ENCODE measurements around the gene ZNF544.
A peak's percentile ranks its signal among the peaks of the same experiment; 100 is the strongest.

Gene ZNF544

DNA sequence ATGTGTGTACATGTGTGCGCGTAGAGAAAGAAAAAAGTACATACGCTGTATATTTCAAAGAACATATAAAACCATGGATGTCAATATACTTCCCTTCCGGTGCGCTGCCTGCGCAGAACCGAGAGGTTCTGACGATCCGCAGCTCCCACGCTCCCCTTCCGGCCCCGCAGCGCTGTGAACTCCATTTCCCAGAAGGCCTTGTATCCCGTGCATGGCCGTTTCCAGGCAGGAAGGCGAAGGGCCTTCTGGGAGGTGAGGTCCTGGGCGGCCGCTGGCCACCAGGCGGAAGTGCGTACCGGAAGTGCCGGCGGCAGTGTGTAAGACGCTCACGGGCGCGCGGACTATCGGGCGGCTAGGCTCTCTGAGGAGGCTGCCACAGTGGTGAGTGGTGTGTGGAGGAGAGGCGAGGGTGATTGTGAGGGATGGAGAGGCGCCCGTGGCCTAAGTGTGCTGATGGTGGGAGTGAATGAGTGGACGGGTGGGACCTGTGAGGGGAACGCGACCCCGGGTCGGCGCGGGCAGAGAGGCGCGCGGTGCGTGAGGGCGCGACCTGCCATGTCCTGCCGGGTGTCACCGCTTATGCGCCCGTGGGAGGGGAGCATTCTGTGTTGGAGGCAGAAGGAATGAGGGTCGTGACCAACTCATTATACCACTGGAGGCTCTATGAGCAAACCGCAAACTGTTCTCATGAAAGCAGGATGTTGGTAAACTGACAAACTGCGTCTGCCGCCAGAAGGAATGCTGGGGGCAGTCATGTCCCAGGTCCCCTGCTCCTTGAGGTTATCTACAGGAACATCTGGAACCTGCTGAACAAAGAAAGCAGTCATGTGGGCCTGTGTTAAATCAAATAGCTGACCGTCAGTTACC is 76.6 kb downstream of the ZNF544 start, which contains the start of gene ERVK3-1:
Gene ERVK3-1, plus strand, starts transcription at position 313 of the 867 bp plus-strand sequence. CDS start 6,792 bp downstream, outside the sequence.
- DNase-seq (ENCODE audit: low read depth, low spot score): peak; percentile 97

DNA sequence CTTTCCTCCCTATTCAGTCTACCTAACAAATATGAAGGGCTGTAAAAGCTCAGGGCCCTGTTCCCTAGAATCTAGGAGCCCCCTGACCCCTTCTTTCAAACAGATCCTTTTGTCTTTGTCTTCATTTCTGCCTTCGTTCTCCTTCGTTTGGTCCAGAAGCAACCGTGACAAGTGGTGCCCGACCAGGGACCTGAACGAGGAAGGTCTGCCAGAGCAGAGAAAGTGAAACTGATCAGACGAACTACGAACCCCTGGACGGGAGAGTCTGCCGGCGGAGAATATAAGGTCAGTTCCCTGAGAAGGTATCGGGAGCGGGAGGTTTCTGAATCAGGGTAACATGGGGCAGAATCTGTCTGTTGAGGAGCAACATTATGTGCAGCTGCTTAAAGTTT is 77.2 kb downstream of the ZNF544 start:
- no peak for DNase-seq (ENCODE audit: low read depth, low spot score)

DNA sequence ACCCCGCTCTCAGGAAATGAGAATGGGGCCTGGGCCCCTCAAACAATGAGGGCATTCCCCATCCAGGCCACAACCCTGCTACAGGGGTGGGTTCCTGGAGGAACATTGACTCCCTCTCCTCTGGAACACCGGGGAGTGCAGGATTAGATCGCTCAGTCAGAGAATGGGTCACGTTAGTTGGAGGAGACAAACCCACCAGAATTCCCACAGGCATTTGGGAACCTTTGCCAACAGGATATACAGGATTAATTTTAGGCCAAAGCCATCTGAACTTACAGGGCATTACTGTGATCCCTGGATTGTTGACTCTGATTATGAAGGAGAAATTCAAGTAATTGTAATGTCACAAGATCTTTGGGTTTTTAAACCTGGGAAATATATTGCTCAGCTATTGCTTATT is 79.0 kb downstream of the ZNF544 start:
- DNase-seq (ENCODE audit: low read depth, low spot score): no peak

DNA sequence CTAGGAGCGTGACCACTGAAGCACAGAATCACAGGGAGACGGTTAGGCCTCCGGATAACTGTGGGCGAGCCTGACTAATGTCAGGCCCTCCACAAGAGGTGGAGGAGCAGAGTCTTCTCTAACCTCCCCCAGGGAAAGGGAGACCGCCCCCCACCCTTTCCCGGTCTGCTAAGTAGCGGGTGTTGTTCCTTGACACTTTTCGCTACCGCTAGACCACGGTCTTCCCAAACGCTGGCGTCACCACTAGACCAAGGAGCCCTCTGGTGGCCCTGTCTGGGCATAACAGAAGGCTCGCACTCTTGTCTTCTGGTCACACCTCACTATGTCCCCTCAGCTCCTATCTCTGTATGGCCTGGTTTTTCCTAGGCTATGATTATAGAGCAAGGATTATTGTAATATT is 82.0 kb downstream of the ZNF544 start:
- DNase-seq (ENCODE audit: low read depth, low spot score): peak; percentile 70

DNA sequence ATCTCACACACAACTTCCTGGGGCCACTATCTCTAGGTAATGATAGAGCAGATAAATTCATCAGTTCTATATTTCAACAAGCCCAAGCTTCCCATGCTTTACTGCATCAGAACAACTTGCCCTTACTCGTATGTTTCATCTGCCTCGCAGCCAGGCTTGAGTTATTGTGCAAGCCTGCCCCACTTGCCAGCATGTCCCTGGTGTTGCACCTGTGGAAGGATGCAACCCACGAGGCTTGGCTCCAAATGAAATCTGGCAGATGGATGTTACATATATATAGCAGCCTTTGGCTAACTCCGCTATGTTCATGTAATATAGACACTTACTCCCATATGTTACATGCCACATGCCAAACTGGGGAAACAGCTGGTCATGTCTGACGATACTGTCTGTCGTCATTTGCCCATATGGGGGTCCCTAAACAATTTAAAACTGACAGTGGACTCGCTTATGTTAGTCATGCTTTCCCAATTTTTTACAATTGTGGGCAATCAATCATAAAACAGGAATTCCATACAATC is 82.7 kb downstream of the ZNF544 start:
- no peak for DNase-seq (ENCODE audit: low read depth, low spot score)

Data from ELF-1 (cell line).